Keratinocyte (primary cell): ENCODE measurements around the gene C3orf70. TPM values are rescaled to one million over a fixed set of nuclear protein-coding genes. Genes with fewer than 3 reads are reported as not detected.

Experiments
- DNase-seq: peaks from one replicate; pipeline ENCODE4 v3.0.0-alpha.2; 2011; ENCODE audit warnings: low read depth, missing footprints, low spot score
- FAIRE-seq: peaks from 2 replicates; lab custom pipeline; 2011; peaks lifted over from hg19 to GRCh38; lab: Jason Lieb, UNC
- H2AFZ ChIP-seq: 2 replicates; pipeline ENCODE4 v1.6.0; 2012; ENCODE audit warnings: low read length, control low read depth, inconsistent platforms; ENCODE audit not compliant: control insufficient read depth
- H3K27ac ChIP-seq: 2 replicates; pipeline ENCODE4 v1.5.1; 2011; ENCODE audit warnings: low read length; ENCODE audit not compliant: control insufficient read depth, insufficient read depth
- H3K27me3 ChIP-seq: 3 replicates; pipeline ENCODE4 v1.6.0; 2011; ENCODE audit warnings: low read length; ENCODE audit not compliant: control insufficient read depth, insufficient read depth; ENCODE audit errors: extremely low read depth
- H3K36me3 ChIP-seq, 2 experiments: 2 replicates in 1 of 2; 3 replicates in 1 of 2; pipeline ENCODE4 v1.5.1; 2011; ENCODE audit warnings: low read length in 2 of 2, mild to moderate bottlenecking in 1 of 2; ENCODE audit not compliant: control insufficient read depth in 2 of 2, insufficient read depth in 2 of 2; ENCODE audit errors: extremely low read depth in 1 of 2
- H3K4me1 ChIP-seq: 3 replicates; pipeline ENCODE4 v1.5.1; 2011; ENCODE audit warnings: low read length; ENCODE audit not compliant: control insufficient read depth, insufficient read depth; ENCODE audit errors: extremely low read depth
- H3K4me2 ChIP-seq: 3 replicates; pipeline ENCODE4 v1.6.0; 2011; ENCODE audit warnings: low read depth, low read length; ENCODE audit not compliant: control insufficient read depth, insufficient read depth; ENCODE audit errors: extremely low read depth
- H3K4me3 ChIP-seq, 3 experiments: fragments of 200-600 bp in 1 of 3; sonication (generic) in 1 of 3; 2 replicates in 2 of 3; 3 replicates in 1 of 3; pipeline ENCODE4 v1.5.1; 2011 to 2016; ENCODE audit warnings: low read length in 3 of 3, mild to moderate bottlenecking in 3 of 3, control low read depth in 2 of 3, inconsistent platforms in 1 of 3, low read depth in 1 of 3, mixed read lengths in 1 of 3, mixed run types in 1 of 3, moderate library complexity in 1 of 3; ENCODE audit not compliant: control insufficient read depth in 2 of 3, insufficient read depth in 2 of 3; ENCODE audit errors: extremely low read depth in 1 of 3
- H3K79me2 ChIP-seq: 2 replicates; pipeline ENCODE4 v1.6.0; 2012; ENCODE audit warnings: low read length; ENCODE audit not compliant: control insufficient read depth, insufficient read depth
- H3K9ac ChIP-seq: 3 replicates; pipeline ENCODE4 v1.6.0; 2011; ENCODE audit warnings: low read length; ENCODE audit not compliant: control insufficient read depth, insufficient read depth; ENCODE audit errors: extremely low read depth
- H3K9me1 ChIP-seq: 3 replicates; pipeline ENCODE4 v1.6.0; 2011; ENCODE audit warnings: low read length; ENCODE audit not compliant: control insufficient read depth, insufficient read depth; ENCODE audit errors: extremely low read depth
- H3K9me3 ChIP-seq: 2 replicates; pipeline ENCODE4 v1.5.1; 2012; ENCODE audit warnings: low read depth, low read length; ENCODE audit not compliant: control insufficient read depth
- H4K20me1 ChIP-seq: 3 replicates; pipeline ENCODE4 v1.6.0; 2011; ENCODE audit warnings: low read length; ENCODE audit not compliant: control insufficient read depth, insufficient read depth; ENCODE audit errors: extremely low read depth
- CTCF ChIP-seq, 3 experiments: IDR thresholded peaks in 1 of 3; conservative IDR thresholded peaks in 1 of 3; optimal IDR thresholded peaks in 1 of 3; 2 replicates in 2 of 3; 3 replicates in 1 of 3; pipeline versions ENCODE3 to v1.5.1; 2011; ENCODE audit warnings: low read length in 3 of 3, mild to moderate bottlenecking in 3 of 3, moderate library complexity in 2 of 3, control low read depth in 1 of 3, inconsistent platforms in 1 of 3; ENCODE audit not compliant: insufficient read depth in 2 of 3; ENCODE audit errors: extremely low read depth in 1 of 3
- EZH2 ChIP-seq: IDR thresholded peaks from one replicate; pipeline ENCODE4 v1.6.1; 2012; ENCODE audit warnings: inconsistent platforms, mild to moderate bottlenecking, low read length, moderate library complexity
- dilution Hi-C: fragments of 300-500 bp; cut with MboI; formaldehyde crosslinking; loops from one replicate; pipeline ENCODE4 v1.7.0; 2020; ENCODE audit warnings: low sequenced_read_pairs; ENCODE audit not compliant: extremely low pct_ligation_motif_present
- polyA plus RNA-seq, 5 experiments: library from polyadenylated mRNA; depleted of rRNA in 3 of 5; stranded (reverse) in 3 of 5; stranded (forward) in 1 of 5; unstranded in 1 of 5; fragments of >200 nt; gene quantifications; 1 replicate in 1 of 5; 2 replicates in 3 of 5; 3 replicates in 1 of 5; pipeline versions ENCODE4 v1.2.1 to v1.2.3, GENCODE V29; 2011 to 2012; ENCODE audit warnings: missing spikeins in 2 of 5, low read depth in 1 of 5, low replicate concordance in 1 of 5

The C3orf70 gene
- polyA plus RNA-seq, 1 donor (not counting 4 experiments of a cell fraction or from before 2014, with no cell fraction given) = not detected

DNA sequence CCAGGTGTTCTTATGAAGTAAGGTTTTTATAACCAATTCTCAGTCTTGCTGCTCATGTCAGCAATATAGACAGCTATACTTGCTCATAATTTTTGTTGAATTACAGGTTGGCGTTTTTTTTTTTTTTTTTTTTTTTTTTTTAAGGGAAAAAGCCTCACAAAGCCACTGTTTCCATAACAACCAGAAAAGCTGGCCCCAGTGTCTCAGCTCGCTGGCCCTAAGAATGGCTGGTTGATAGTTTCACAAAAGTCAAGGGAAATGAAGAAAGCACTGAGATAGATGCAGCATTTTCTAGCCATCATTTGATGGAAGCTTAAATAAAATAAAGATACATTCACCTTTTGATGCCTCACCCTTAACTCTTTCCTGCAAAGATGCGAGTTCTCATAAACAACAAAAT is 121.9 kb downstream of the C3orf70 start:
- dilution Hi-C loops = no loop called here
- Histone ChIP-seq H3K4me2 (no peak overlapping the region), H3K9me3 (no peaks in the 10 kb centered on the region), H3K79me2 (no peaks in the 10 kb centered on the region), H3K9ac (no peak overlapping the region), H2AFZ (no peak overlapping the region), H3K4me3 (no peak overlapping the region), H3K4me1 (no peaks in the 10 kb centered on the region), H3K27ac (no peak overlapping the region), H3K27me3 (no peaks in the 10 kb centered on the region), H3K36me3 (peaks cover 0 to 3% of the 10 kb centered on the region in 2 experiments), H4K20me1 (no peaks in the 10 kb centered on the region), H3K9me1 (no peaks in the 10 kb centered on the region)
- DNase-seq (no peak), FAIRE-seq (no peak)
- TF ChIP-seq EZH2 (no peak), CTCF (optimal IDR thresholded peaks at IDR 0.05 in 1 of 3, IDR thresholded peaks at IDR 0.05 in 1 of 3, conservative IDR thresholded peaks at IDR 0.05 in 1 of 3; ENCODE audit: extremely low read depth in 1 of 3, insufficient read depth in 2 of 3, low read length in 3 of 3) (no peak)

DNA sequence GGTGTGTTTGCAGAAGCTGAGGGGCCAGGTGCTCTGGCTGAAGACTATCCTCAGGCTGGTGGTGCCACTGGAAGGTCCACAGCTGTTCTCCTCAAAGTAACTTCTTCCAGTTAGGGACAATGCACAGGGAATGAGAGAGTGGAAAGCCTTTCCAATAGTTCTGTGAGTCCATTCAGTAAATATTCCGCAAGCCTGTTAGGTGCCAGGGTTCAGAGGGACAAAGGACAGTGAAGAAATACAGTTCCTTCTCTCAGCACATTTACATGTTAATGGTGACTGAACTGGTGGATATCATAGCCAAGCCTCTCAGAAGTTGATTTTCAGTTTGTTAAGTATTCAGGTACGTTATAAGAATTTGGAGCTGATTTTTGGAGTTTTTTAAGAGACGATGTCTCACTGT is 122.5 kb downstream of the C3orf70 start:
- H3K27ac ChIP-seq = no peak overlapping the region
- H3K9ac ChIP-seq = no peak overlapping the region
- no peaks in the 10 kb centered on the region for H3K4me1 ChIP-seq
- H2AFZ ChIP-seq = no peak overlapping the region
- H3K4me3 ChIP-seq = no peak overlapping the region
- no peaks in the 10 kb centered on the region for H3K9me3 ChIP-seq
- DNase-seq = no peak
- H3K79me2 ChIP-seq = no peaks in the 10 kb centered on the region
- dilution Hi-C loops = no loop called here
- H3K9me1 ChIP-seq = no peaks in the 10 kb centered on the region
- peaks cover 0 to 3% of the 10 kb centered on the region in 2 experiments for H3K36me3 ChIP-seq
- no peak for FAIRE-seq
- no peak overlapping the region for H3K4me2 ChIP-seq
- no peaks in the 10 kb centered on the region for H3K27me3 ChIP-seq
- no peak for TF ChIP-seq EZH2
- TF ChIP-seq CTCF (optimal IDR thresholded peaks at IDR 0.05 in 1 of 3, IDR thresholded peaks at IDR 0.05 in 1 of 3, conservative IDR thresholded peaks at IDR 0.05 in 1 of 3; ENCODE audit: extremely low read depth in 1 of 3, insufficient read depth in 2 of 3, low read length in 3 of 3) = no peak
- H4K20me1 ChIP-seq = no peaks in the 10 kb centered on the region
